Stimulated activated CD4-positive, alpha-beta T cell treated with anti-CD3 and anti-CD28 coated beads, Interleukin-4, amount 100 ng/mL, for 48 hours (primary cell): ENCODE data around the gene TSPAN6.

ENCODE experiments used
- DNase-seq, 2 donors: peaks; one replicate each; pipeline ENCODE4 v3.0.0-alpha.2; 2020; ENCODE audit warnings: low read depth in 2 of 2

Gene TSPAN6, protein sequence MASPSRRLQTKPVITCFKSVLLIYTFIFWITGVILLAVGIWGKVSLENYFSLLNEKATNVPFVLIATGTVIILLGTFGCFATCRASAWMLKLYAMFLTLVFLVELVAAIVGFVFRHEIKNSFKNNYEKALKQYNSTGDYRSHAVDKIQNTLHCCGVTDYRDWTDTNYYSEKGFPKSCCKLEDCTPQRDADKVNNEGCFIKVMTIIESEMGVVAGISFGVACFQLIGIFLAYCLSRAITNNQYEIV

DNA sequence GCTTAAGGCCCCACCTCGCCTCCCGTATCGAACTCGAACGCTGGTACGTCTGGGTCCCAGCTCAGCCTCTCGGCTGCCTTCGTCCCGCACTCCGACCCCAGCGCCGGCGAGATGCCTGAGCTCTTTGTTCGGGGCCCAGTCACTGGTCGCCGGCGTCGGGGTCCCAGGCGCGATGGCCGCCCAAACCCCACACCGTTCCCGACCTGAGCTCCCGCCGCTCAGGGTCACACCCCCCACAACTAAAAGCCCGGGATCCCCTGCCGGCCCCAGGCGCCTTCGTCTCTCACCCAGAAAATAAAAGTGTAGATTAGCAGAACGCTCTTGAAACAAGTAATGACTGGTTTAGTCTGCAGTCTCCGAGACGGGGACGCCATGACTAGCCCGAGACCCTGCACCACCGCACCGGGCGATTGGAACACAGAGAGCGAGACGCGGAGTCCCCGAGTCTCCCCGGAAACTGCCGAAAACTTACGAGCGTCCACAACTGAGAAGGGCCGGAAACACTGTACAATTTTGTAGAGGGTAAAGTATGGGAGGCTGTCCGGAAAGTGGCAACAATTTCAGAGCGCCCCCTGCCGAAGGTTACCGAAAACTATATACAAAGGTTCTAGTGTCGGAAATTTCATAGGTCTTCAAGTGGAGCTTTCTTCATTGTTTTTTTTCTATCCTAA, at the start of gene TSPAN6:
TSS of gene TSPAN6 (minus strand) at position 486 of the 671 bp plus-strand sequence. CDS start at position 374, 112 bp downstream.
- peak; percentile 56 to 62 for DNase-seq

DNA sequence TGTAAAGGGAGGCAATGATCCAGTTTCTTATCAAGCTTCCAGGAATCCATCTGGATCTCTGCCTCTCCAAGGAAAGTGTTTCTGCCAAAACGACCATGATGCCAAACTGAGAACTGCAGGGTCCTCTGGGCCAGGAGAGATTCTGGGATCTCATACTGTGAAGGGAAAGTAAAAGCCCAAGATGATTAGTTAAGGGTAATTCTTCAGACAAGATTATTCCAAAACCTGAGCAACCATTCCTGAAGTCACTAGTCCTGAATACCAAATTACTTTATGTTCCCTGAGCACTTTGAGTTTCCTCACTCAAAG, 49.3 kb upstream of the TSPAN6 start:
- no peak for DNase-seq

DNA sequence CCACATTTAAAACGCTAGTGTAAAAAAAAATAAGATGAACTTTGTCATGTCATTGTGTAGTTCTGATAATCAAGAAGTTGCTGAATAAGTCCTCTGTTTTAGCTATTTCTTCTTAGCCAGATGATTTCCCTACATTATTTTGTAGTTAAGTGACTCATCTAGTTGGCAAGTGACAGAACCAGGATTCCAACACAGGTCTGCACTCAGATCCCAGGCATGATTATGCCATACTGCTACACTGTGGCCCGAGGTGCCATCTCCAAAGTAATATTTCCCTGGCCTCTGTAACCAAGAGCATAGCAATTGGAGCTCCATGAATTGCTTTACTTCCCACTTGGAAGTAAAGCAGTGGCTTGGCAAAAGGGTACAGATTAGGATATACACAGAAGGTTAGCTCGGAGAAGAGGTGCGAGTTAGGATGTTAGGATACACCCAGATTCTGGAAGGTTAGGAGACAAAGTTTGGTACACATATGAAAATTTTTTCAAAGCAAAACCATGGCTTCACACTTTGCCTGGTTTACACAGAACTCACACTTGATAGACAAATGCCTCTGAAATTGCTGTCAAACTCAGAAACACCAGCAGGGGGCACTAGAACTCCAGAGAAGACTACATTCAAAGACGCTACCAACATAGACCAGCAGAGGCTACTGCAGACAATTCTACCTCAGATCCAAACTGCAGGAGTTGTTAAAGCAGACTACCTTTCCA, 48.8 kb upstream of the TSPAN6 start:
- DNase-seq = peak; percentile 49 to 51

DNA sequence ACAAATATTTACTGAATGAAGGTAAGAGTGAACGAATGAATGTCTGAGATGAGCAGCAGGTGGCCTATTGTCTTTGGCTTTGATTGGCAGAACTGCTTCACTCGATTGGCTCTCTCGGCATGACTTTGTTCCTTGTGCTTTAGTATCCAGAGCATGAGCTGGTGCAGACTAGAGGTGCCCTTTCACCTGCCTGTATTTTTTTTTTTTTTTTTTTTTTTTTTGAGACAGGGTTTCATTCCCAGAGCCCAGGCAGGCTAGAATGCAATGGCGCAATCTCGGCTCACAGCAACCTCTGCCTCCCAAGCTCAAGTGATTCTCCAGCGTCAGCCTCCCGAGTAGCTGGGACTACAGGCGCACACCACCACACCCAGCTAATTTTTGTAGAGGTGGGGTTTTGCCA, 46.3 kb upstream of the TSPAN6 start:
- no peak for DNase-seq

DNA sequence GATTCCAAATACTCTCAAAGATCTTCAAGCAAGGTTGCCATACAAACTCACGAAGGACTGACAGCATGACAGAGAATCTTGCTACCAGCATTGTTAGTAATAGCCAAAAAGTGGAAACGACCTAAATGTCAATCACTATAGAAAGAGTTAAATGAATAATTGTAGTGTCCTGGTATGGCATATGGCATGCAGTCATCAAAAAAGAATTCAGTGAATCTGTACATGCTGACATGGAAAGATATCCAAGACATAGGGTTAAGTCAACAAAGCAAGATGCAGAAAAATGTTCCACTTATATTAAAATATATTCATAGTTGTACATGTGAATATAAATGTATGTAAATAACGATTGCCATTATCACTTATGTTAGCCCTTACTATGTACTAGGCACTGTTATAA, 45.0 kb upstream of the TSPAN6 start:
- DNase-seq = no peak

DNA sequence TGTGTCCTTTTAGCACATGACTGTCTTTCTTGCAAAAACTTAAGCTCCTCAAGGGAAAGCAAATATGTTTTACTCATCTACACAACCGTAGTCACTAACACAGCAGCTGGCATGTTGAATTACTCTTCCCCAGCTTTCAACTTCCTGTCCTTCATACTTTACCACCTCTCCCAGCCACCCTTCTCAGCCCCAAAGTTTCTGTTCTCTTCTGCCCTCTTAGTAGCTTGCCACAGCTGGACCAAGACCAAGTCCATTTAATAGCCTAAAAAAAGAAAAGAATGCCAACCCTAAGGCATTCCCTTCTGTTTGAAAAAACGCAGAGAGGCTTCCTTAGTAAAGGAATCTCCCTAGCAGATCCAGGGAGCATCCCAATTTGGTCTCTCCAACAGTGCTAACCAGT, 44.1 kb upstream of the TSPAN6 start:
- DNase-seq = no peak

DNA sequence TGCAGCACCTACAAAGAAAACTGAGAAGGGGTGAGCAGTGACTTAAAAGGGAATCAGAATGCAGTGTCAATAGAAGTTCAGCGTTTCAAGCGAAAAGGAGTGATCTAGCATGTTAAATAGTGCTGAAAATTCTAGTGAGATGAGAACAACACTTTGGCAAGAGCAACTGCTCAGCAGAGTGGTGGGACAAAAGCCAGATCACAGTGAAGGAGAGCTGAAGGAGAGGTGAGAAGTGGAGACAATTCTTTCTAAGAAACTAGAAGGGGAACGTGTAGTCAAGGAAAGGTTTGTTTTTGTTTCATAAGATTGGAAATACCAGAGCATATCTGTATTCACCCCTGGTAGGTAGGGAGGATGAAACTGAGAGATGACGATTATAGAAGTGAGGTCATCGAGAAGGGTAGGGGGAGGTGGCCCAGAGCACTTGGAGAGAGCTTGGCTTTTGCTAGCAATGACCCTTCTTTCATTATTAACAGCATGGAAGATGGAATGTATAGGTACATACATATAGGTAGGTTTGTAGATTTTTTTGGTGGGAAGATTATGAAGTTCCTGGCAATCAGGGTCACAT, 41.1 kb upstream of the TSPAN6 start:
- DNase-seq = no peak

DNA sequence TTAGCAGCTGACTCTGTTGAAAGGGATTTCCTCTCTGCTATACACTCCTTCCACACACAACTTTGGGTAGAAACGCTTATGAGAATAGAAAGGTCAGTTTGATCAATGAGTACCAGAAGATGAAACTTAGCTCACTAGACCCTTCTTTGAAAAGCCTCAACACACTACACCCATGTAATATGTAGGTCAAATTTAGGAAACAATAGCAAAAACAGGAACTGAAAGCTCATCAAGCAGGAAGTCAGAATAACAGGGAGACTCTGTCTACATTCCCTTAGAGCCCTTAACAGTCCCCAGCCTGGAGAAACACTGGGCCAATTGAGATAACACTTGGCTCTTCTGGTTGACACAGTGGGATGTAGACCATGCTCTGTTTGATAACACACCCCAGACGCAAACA, 38.1 kb upstream of the TSPAN6 start:
- DNase-seq = no peak

DNA sequence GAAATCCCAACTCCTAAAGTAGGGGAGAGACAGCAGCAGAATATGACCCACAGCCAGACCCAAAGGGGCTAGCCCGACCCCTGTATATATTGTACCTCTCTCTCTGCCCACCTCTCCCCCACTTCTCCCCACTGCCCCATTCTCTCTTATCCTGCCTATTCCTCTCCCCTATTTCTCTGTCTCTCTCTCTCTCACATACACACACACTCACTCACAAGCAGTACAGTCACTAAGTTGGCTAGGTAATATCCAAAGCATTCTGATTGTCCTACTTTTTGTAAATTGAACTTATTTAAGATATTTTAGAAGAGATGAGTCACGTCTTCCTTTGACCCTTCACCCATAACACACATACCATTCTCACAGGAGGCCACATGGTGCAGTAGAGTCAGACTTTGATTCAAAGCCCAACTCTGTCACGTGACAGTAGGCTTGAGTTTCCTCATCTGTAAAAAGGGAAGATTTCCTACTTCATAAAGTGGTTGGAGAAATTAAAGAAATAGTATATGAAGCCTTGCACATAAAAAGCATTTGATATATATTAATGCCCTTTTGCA, 36.9 kb upstream of the TSPAN6 start:
- DNase-seq = no peak

DNA sequence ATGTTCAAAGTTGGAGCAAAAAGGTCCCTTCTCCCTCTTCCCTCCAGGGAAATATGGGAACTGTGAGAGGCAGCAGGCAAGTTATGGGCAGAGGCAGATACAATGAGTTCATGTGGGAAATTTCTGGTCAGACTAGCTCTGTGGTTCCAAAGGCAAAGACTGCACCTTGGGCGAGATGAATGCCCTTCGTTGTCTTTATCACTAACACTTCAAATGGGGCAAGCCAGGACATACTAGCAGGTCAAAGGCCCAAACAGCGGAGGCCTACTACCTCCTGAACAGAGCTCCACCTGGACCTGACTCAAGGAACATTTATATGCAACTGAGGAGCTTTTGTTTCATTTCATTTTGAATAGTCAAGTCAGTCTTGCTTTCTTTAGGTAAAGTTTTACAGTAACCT, 36.4 kb upstream of the TSPAN6 start:
- DNase-seq = no peak

DNA sequence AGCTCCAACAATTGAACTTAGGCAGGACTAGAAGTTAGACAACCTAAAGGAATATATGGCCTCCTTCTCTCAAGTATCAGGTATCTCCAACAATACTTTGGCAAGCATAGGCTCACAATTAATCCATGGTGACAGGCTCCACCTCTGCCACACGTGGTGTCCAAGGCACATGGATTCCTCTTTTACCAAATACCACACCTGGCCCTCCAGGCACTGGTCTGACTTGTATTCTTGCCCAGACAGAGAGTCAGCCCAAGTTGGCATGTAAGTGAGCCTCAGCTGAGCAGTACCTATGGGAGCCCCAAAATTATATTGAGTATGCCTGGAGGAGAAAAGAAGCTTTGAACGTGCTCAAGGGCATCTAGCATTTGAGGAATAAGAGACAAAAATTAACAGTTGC, 27.0 kb upstream of the TSPAN6 start:
- DNase-seq = no peak

DNA sequence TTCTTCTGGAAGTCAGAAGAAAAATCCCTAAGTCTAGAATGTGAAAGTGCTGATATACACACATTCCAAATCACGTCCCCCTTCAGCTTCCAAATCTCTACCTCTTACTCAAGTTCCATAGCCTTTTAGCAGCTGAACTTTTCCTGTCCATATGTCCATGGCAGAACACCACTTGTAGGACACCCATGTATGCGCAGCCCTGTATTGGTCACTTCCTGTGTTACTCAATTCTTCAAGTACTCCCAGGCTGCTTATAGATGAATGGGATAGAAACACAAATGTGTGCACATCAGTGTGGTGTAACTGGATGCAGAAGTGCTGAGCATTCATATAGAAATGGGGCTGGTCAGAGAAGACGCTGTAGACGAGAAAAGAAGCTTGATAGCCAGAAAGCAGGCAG, 26.2 kb upstream of the TSPAN6 start:
- no peak for DNase-seq

DNA sequence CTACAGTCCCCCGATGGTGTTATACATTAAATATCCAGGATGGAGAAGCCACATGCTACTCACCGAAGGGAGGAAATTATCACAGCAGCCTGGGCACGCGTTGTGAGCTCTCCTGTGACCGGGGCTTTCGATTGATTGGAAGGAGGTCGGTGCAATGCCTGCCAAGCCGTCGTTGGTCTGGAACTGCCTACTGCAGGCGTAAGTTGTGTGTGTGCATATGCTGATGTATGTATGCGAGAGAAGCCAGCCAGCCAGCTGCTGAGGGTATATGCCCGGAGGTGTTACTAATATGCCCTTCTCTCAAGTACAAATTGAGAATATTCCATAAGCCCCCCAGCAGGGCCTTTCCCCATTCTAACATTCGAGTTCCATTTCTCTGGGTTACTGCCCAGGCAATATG, 25.6 kb upstream of the TSPAN6 start:
- DNase-seq = no peak

DNA sequence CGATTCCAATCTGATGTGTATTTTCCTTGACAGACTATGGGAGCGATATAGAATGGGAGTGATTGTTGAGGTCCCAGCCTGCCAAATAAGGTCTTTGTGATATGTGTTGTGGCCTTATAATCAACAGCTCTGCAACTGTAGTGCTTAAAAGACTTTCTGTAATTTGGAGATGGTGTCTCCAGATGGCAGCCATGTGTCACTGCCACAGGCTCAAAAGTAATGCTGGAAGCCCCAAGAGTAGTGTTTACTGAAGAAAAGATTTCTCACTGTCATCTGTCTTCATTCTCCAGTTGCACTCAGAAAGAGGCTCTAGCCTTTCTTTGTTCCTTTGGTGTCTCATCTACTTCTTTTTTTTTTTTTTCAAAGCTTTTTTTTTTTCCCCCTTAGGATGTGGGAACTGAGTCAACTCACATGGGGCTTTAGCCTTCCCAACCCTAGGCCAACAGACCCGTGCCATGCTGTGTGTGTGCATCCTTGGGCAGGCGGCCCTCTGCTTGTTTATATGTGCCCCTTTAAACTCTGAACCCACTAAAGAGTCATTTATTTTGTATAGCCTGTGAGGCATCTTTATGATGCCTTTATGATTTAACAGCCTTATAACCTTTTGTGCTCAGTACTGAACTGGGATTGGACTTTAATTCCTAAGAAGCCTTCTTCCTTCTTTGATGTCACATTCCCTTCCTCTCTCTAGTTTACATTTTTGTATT, 23.0 kb upstream of the TSPAN6 start:
- no peak for DNase-seq

DNA sequence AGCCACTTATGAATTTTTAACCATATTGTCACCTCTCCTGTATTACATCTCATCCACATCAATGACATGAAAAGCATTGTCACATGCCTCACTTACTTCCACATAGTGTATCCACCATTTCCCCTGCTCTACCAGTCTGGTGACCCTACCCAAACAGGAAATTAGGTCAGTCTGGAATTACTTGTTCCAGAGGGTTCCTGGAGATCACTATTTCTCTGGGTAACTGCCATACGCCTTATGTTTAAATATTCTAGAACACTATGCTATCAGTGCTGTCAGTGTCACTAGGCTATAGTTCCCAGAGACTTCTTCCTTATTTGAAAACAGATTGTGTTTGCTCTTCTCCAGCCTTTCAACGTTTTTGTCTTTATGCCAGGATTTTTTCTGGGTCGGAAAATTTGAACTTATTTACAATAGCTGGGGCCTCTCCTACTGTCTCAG, 22.4 kb upstream of the TSPAN6 start:
- no peak for DNase-seq

DNA sequence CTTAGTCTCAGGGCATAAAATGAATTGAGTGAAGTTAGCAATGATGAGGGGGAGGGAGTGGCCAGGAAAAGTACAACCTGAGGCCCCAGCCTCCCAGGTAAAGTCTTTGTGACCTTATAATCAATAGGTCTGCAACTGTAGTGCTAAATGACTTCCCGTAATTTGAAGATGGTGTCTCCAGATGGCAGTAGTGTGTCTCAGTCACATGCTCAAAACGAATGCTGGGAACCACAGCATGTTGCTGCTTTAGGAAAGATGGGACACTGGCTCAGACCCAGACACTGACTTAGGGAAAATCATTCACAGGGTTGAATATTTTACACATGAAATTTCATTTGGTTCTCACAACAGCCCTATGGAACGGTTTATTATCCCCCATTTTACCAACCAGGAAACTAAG, 17.7 kb upstream of the TSPAN6 start:
- DNase-seq = no peak

DNA sequence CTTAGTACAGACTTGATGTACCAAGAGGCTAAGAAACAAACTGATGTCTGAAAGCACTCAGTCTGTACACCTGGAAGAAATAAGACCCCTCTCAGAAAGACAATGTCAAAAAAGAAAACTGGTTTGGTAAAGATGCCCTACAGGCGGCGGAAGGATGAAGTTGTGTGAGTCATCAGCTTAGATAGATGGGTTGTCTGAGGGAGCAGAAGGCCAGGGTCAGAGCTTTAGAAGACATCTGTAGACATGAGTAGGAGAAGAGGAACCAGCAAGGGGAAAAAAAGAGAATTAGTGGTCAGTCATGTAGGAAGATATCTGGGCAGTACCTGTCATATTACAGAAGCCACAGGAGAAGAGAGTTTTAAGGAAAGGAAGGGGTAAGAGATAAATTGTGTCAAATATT, 15.7 kb upstream of the TSPAN6 start:
- no peak for DNase-seq

DNA sequence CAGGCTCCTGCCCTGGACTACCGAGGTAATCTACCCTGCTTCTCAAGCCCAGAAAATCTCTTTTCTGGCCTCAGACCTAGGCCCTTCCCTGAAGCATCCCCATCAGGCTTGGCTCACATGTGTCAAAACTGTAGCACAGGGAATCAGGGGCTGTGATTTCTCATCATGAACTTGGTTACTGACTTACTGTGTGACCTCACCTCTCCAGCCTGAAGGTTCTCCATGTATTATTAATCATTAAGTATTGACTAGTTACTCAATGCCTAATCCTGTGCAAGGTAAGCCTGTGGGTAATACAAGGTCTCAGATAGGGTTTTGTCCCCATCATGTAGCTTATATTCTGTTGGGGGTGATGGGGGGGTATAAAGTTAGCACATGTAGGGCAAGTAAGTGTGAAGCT, 14.2 kb upstream of the TSPAN6 start:
- DNase-seq = no peak

DNA sequence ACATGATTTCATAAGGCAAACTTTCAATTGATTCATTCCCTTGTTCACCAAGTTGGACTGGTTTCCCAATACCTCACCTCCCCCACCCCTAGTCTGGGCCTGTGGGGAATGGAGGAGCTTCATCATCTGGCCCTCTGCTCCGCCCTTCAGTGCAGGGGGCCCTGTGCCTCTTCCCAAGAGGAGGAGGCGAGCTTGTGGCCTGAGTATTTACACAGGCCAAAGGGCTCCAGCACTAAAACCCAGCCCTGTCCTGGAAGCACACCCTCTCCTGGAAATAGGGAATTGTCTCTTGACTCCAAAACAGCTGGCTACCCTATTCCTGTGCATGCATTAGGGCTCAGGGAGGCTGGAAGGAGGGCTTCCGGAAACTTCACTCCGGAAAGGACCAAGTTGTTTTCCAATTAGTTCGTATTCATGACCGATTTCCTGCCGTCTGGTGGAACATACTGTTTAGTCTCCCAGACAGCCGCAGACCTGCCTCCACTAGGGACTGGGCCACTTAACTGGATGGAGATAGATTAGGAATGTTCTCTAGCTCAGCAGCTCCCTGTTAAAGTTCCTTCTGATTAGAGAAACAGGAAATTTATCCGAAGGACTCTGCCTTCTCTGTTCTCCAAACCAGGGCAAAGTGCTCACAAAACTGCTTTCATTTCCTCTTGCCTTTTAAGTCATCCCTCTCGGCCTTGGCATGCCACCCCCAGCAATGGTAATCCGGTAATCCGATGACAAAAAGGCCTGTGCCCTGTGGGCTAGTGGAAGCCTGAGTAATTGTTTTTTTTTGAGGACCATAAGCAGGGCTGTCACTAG, 13.1 kb upstream of the TSPAN6 start:
- no peak for DNase-seq

DNA sequence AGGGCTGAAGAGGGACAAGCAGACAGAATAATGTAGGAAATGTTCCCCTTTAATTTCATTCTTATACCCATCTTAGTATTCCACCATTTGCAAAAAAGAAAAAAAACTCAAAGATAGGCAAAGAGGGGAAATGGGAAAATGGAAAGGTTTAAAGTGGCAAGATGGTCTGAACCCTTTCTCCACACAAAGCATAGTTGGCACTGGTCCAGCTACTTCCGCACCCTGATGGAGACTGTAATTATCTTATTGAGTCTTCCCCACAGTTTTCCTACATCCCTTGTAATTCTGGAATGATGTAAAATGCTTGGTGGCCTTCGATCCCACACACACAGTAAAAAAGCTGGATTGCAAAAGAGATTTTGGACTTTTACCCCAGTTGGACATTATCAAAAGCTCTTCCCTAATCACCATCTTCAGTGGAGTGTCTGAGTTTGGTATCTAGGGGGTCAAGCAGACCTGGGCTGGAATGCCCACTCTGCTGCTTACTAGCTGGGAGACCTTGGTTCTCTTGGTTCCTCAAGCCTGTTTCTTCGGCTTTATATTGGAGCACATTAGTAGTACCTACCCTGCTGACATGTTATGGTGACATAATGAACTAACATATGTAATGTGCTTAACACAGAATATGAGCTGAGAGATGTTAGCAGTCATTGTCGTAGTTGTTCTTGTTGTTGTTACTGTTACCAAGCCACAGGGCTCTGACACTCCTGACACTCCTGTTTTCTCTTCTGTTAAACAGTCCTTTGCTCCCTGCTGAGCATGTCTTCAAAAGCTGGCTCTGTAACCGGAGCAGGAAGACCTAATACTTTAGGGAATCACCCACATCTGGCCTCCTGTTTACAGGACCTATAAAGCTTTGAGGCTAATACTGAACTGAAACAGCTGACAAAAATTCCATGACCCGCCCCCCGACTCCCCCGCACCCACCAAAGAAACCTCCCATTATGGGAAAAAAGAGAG, 12.1 kb upstream of the TSPAN6 start:
- no peak for DNase-seq
